B cell (primary cell): ENCODE results near the gene SLC38A1. TPM values are rescaled to one million over a fixed set of nuclear protein-coding genes. Genes with fewer than 3 reads are reported as not detected.

ENCODE experiments used
- ATAC-seq: fragments of 200-7000 bp; cut with Tn5 transposase; one replicate; pipeline ENCODE4 v1.10.0; 2021; ENCODE audit warnings: low read depth, mild to moderate bottlenecking, moderate number of reproducible peaks, moderate library complexity
- CTCF ChIA-PET: fragments of 350-600 bp; sonication (Branson Sonifier 250); formaldehyde crosslinking; loops from one replicate; lab custom pipeline; 2021; ENCODE audit warnings: antibody characterized with exemption, inconsistent platforms; lab: Charles Lee
- POLR2A ChIA-PET: fragments of 350-600 bp; sonication (Branson Sonifier 250); formaldehyde crosslinking; loops from one replicate; lab custom pipeline; 2021; ENCODE audit warnings: antibody characterized with exemption; lab: Charles Lee
- DNase-seq: peaks from one replicate; pipeline ENCODE4 v3.0.0; 2013
- H2AFZ ChIP-seq: 2 replicates; pipeline ENCODE4 v1.6.1; 2012; ENCODE audit warnings: mild to moderate bottlenecking, low read depth, low read length; ENCODE audit not compliant: insufficient read depth, poor library complexity, severe bottlenecking
- H3K27ac ChIP-seq, 2 donors: 1 replicate in 1 of 2; 2 replicates in 1 of 2; pipeline ENCODE4 v1.5.1; 2012 to 2013; ENCODE audit warnings: low read length in 2 of 2, mild to moderate bottlenecking in 2 of 2, moderate library complexity in 1 of 2
- H3K27me3 ChIP-seq, 4 experiments: fragments of 200-600 bp in 1 of 4; sonication (generic) in 1 of 4; replicated peaks in 1 of 4; 1 replicate in 2 of 4; 2 replicates in 2 of 4; pipeline versions ENCODE4 v1.6.1 to v1.7.0; 2013 to 2016; ENCODE audit warnings: low read length in 3 of 4, mild to moderate bottlenecking in 2 of 4, mixed read lengths in 1 of 4, moderate library complexity in 1 of 4; ENCODE audit not compliant: insufficient read depth in 4 of 4, control insufficient read depth in 3 of 4; ENCODE audit errors: control extremely low read depth in 1 of 4
- H3K36me3 ChIP-seq, 2 experiments: replicated peaks in 1 of 2; 1 replicate in 1 of 2; 2 replicates in 1 of 2; pipeline versions ENCODE4 v1.6.1 to v1.7.1; 2013; ENCODE audit warnings: low read length in 1 of 2; ENCODE audit not compliant: insufficient read depth in 2 of 2, control insufficient read depth in 1 of 2; ENCODE audit errors: control extremely low read depth in 1 of 2, extremely low read depth in 1 of 2
- H3K4me1 ChIP-seq, 2 donors: fragments of 200-600 bp in 1 of 2; sonication (generic) in 1 of 2; 1 replicate in 1 of 2; 2 replicates in 1 of 2; pipeline versions ENCODE4 v1.5.1 to v1.6.1; 2013 to 2017; ENCODE audit warnings: low read length in 2 of 2; ENCODE audit not compliant: control insufficient read depth in 2 of 2, insufficient read depth in 2 of 2
- H3K4me2 ChIP-seq: replicated peaks from 2 replicates; pipeline ENCODE3; 2012; ENCODE audit warnings: mild to moderate bottlenecking, low read depth, low read length; ENCODE audit not compliant: poor library complexity, severe bottlenecking
- H3K4me3 ChIP-seq, 5 experiments: fragments of 200-600 bp in 1 of 5; sonication (generic) in 1 of 5; 1 replicate in 3 of 5; 2 replicates in 2 of 5; pipeline versions ENCODE4 v1.5.1 to v1.7.0; 2011 to 2016; ENCODE audit warnings: low read length in 4 of 5, mild to moderate bottlenecking in 4 of 5, low read depth in 2 of 5, control low read depth in 1 of 5, moderate library complexity in 1 of 5; ENCODE audit not compliant: insufficient read depth in 1 of 5; ENCODE audit errors: control extremely low read depth in 1 of 5, extremely low read depth in 1 of 5
- H3K79me2 ChIP-seq: fragments of 200-600 bp; sonication (generic); one replicate; pipeline ENCODE4 v1.6.0; 2016; ENCODE audit warnings: low read length; ENCODE audit not compliant: control insufficient read depth, insufficient read depth
- H3K9ac ChIP-seq: fragments of 200-600 bp; sonication (generic); 2 replicates; pipeline ENCODE4 v1.6.1; 2017; ENCODE audit warnings: mild to moderate bottlenecking, low read length, moderate library complexity
- H3K9me3 ChIP-seq, 3 donors: one replicate each; pipeline versions ENCODE4 v1.6.1 to v1.7.1; 2013; ENCODE audit warnings: low read length in 2 of 3; ENCODE audit not compliant: control insufficient read depth in 2 of 3, insufficient read depth in 1 of 3; ENCODE audit errors: control extremely low read depth in 1 of 3
- H4K20me1 ChIP-seq: 2 replicates; pipeline ENCODE4 v1.6.0; 2012; ENCODE audit warnings: mild to moderate bottlenecking, low read length; ENCODE audit not compliant: insufficient read depth, control insufficient read depth, poor library complexity, severe bottlenecking
- H3K27ac Mint-ChIP-seq: one replicate; pipeline ENCODE4 v1.8.0; 2021; ENCODE audit warnings: mixed read lengths
- H3K27me3 Mint-ChIP-seq: one replicate; pipeline ENCODE4 v1.8.0; 2021; ENCODE audit warnings: mixed read lengths
- H3K4me1 Mint-ChIP-seq: one replicate; pipeline ENCODE4 v1.8.0; 2021; ENCODE audit warnings: mixed read lengths
- H3K4me3 Mint-ChIP-seq: one replicate; pipeline ENCODE4 v1.8.0; 2021; ENCODE audit warnings: mixed read lengths
- H3K9me3 Mint-ChIP-seq: one replicate; pipeline ENCODE4 v1.8.0; 2022; ENCODE audit warnings: mixed read lengths; ENCODE audit not compliant: insufficient read depth
- CTCF ChIP-seq: fragments of 200-600 bp; IDR thresholded peaks from one replicate; pipeline ENCODE4 v1.8.0; 2022; ENCODE audit warnings: antibody characterized with exemption, mild to moderate bottlenecking
- EZH2 ChIP-seq: IDR thresholded peaks from 2 replicates; pipeline ENCODE4 v1.6.1; 2012; ENCODE audit warnings: borderline replicate concordance, low read depth, mild to moderate bottlenecking, moderate library complexity, low read length; ENCODE audit not compliant: insufficient read depth, poor library complexity, severe bottlenecking
- WGBS: methylation state at CpG from one replicate; pipeline ENCODE4 v1.1.5; 2013; ENCODE audit warnings: missing lambda C conversion rate; ENCODE audit not compliant: insufficient coverage; 5-methylcytosine and 5-hydroxymethylcytosine counted together
- intact Hi-C: fragments of 100-400 bp; cut with micrococcal nuclease; formaldehyde crosslinking; loops from one replicate; pipeline ENCODE4 v1.10.0; 2022
- polyA plus RNA-seq: library from polyadenylated mRNA; depleted of rRNA; stranded (reverse); fragments of >200 nt; gene quantifications from 2 replicates; pipeline ENCODE4 v1.2.3, GENCODE V29; 2012
- total RNA-seq, 2 donors: library from RNA; stranded (reverse); fragments of 120-200 nt in 1 of 2; gene quantifications; 1 replicate in 1 of 2; 2 replicates in 1 of 2; pipeline versions ENCODE4 v1.2.3 to v1.2.4, GENCODE V29; 2013 to 2022

Gene SLC38A1
- total and polyA plus RNA-seq, 2 donors (not counting 1 experiment from before 2014, with no cell fraction given), result 38.1 to 205 TPM

GRCh38 chr12:46184798-46185595, 83.8 kb downstream of the SLC38A1 start:
- ATAC-seq (no peak), DNase-seq (peak; percentile 30)
- Histone ChIP-seq H3K27ac (peak overlapping the region; percentile 53 to 61), H3K27me3 (no peaks in the 10 kb centered on the region), H2AFZ (no peak overlapping the region), H3K4me1 (peaks cover 59 to 65% of the 10 kb centered on the region in 2 donors), H3K4me2 (peak overlapping the region; percentile 56), H3K36me3 (peaks cover 2 to 26% of the 10 kb centered on the region in 2 experiments), H3K9ac (peak overlapping the region; percentile 5), H3K79me2 (no peaks in the 10 kb centered on the region), H3K4me3 (peak overlapping the region in 1 of 5 experiments; percentile 28), H3K9me3 (no peaks in the 10 kb centered on the region), H4K20me1 (no peaks in the 10 kb centered on the region)
- intact Hi-C loops, result loop anchor here (5.0 kb wide), 1 partner anchor 32 kb away; no protein-coding TSS in a partner anchor
- Mint-ChIP-seq H3K4me3 (peak overlapping the region; percentile 32), H3K27me3 (no peaks in the 10 kb centered on the region), H3K27ac (peak overlapping the region; percentile 51), H3K9me3 (peaks cover 3% of the 10 kb centered on the region), H3K4me1 (peaks cover 82% of the 10 kb centered on the region)
- ChIA-PET CTCF (interaction anchor here (1.1 to 1.4 kb wide), 3 partner anchors 9 to 84 kb away, joined by 3 to 4 read pairs (median 3); partner anchors contain the start of gene SLC38A1), POLR2A (no interaction called here)
- 68% methylated on average over 10 of the region's 13 CpGs for WGBS
- TF ChIP-seq CTCF, result no peak
- no peak for TF ChIP-seq EZH2

- H3K4me3 Mint-ChIP-seq, result no peak overlapping the region
Measured at GRCh38 chr12:46183112-46183511, 85.7 kb downstream of the SLC38A1 start.

More at GRCh38 chr12:46183112-46183511, 85.7 kb downstream of the SLC38A1 start:
- Histone ChIP-seq H3K27ac (peak overlapping the region in 1 of 2 donors; percentile 61), H3K4me3 (no peak overlapping the region), H3K9me3 (no peaks in the 10 kb centered on the region), H2AFZ (no peak overlapping the region), H3K36me3 (peaks cover 2 to 10% of the 10 kb centered on the region in 2 experiments), H3K4me2 (no peak overlapping the region), H3K4me1 (peaks cover 77 to 81% of the 10 kb centered on the region in 2 donors), H3K27me3 (no peaks in the 10 kb centered on the region), H3K9ac (no peak overlapping the region), H3K79me2 (peaks cover 4% of the 10 kb centered on the region), H4K20me1 (no peaks in the 10 kb centered on the region)
- 83% methylated on average over 1 of the region's 2 CpGs for WGBS
- ChIA-PET POLR2A (no interaction called here), CTCF (no interaction called here)
- TF ChIP-seq EZH2, result no peak
- no peak for TF ChIP-seq CTCF
- Mint-ChIP-seq H3K27ac (no peak overlapping the region), H3K27me3 (no peaks in the 10 kb centered on the region), H3K4me1 (peaks cover 90% of the 10 kb centered on the region), H3K9me3 (no peaks in the 10 kb centered on the region)
- no peak for DNase-seq
- intact Hi-C loops, result loop anchor here (5.0 kb wide), 1 partner anchor 34 kb away; no protein-coding TSS in a partner anchor
- no peak for ATAC-seq
